Sigmoid colon (tissue), 4 donors: ENCODE data around the gene UBE2Q1.

ENCODE experiments used
- CTCF ChIP-seq, 4 experiments: fragments of 450-650 bp in 3 of 4; fragments of 200-600 bp in 1 of 4; IDR thresholded peaks; one replicate each; pipeline ENCODE4 v1.5.1; 2016 to 2019; ENCODE audit warnings: antibody characterized with exemption in 4 of 4, mild to moderate bottlenecking in 3 of 4, moderate library complexity in 2 of 4
- EP300 ChIP-seq, 4 donors: sonication (generic); formaldehyde crosslinking; IDR thresholded peaks; one replicate each; pipeline ENCODE4 v1.6.1; 2017; ENCODE audit warnings: antibody characterized with exemption in 4 of 4
- POLR2A ChIP-seq, 2 donors: fragments of 450-650 bp; IDR thresholded peaks; one replicate each; pipeline ENCODE4 v1.6.1; 2016; ENCODE audit warnings: antibody characterized with exemption in 2 of 2, mild to moderate bottlenecking in 2 of 2, moderate library complexity in 2 of 2

GRCh38 chr1:154607609-154608396, 49.3 kb upstream of the UBE2Q1 start, which contains the start of gene ADAR:
- TF ChIP-seq CTCF (IDR thresholded peaks at IDR 0.05) (no peak), EP300 (IDR thresholded peaks at IDR 0.05) (peak in 1 of 4 donors; percentile 10), POLR2A (IDR thresholded peaks at IDR 0.05) (peak; percentile 15 to 17)
